GM18498 (cell line): Measurements from ENCODE around the gene CRLF2.
"Not testable (repeated sequence)": the region's sequence is repeated elsewhere in the genome, so short reads cannot be mapped to it uniquely, and the experiment has no call there.

Source experiments
- ATAC-seq: cut with Tn5 transposase; IDR thresholded peaks from one replicate; pipeline ENCODE4 v1.9.1; 2021; ENCODE audit warnings: mild to moderate bottlenecking, moderate library complexity; ENCODE audit not compliant: unreplicated experiment

CRLF2 gene

DNA sequence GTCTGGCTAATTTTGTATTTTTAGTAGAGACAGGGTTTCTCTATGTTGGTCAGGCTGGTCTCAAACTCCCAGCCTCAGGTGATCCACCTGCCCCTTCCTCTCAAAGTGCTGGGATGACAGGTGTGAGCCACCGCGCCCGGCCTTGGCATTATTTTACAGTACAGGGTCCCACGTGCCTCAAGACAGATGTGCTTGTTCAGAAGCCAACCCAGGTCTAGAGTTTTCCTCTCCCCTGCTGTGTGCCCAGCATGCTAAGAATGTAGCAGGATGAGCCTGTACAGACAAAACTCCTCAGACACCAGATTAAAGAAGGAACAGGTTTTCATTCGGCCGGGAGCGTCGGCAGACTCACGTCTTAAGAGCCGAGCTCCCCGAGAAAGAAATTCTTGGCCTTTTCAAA is 42.2 kb downstream of the CRLF2 start:
- ATAC-seq = no peak

DNA sequence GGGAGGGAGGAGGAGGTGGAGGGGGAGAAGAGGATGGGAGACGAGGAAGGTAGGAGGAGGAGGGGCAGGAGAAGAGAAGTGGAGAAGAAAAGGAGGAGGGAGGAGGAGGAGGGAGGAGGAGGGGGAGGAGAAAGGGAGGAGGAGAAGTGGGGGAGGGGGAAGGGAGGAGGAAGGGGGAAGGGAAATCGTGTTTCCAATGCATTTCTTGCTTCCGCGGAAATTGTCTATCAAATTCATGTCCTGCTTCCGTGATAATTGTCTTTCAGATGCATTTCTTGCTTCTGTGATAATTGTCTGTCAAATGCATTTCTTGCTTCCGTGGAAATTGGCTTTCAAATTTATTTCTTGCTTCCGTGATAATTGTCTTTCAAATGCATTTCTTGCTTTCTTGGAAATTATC is 43.3 kb downstream of the CRLF2 start:
- ATAC-seq = no peak

GRCh38 chrX:1167918-1168481 is 44.4 kb downstream of the CRLF2 start:
- no peak for ATAC-seq

- ATAC-seq = no peak
Measured at GRCh38 chrX:1167466-1167865, 45.0 kb downstream of the CRLF2 start.

- ATAC-seq = no peak
Measured at GRCh38 chrX:1165535-1166196, 46.8 kb downstream of the CRLF2 start.

DNA sequence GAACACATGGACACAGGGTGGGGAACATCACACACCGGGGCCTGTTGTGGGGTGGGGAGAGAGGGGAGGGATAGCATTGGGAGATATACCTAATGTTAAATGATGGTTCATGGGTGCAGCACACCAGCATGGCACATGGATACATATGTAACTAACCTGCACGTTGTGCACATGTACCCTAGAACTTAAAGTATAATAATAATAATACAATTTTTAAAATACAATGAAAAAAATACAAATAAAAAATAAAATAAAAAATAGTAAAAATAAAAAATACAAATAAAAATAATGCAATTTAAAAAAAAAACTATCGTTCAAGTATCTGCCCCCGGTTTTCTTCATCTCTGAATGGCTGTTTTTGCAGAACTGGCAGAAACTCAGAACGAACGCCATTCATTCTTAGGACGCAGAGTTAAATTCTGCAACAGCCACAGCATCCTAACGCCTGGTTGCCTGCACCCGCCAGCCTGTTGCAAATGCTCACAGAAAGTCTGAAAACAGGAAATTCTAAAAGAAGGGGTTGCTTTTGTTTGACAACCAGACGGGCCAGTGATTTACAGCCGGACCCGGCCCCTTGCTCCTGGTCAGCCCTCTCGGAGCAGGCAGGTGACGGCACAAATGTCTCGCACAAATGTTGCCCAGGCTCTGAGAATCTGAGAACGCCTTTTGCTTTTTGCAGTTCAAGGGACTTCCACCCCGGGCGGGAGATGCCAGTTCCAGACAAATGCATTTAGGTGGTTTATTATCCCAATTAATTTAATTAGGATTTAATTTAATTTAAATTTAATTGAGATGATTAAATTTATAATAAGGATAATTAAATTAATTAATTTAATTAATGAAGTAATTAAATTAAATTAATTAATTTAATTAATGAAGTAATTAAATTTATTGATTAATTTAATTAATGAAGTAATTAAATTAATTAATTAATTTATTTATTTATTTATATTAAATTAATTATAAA is 47.8 kb downstream of the CRLF2 start:
- ATAC-seq = no peak

DNA sequence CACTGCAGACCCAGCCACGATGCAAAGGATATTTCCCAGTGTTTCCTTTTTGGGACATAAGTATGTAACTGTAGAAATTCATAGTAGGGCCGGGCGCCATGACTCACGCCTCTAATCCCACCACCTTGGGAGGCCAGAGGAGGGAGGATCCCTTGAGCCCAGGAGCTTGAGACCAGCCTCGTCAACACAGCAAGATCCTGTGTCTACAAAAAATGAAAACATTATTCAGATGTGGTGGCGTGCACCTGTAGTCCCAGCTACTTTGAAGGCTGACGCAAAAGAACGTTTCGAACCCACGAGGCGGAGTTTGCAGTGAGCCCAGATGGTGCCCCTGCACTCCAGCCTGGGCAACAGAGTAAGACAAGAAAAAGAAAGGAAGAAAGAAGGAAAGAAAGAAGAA is 49.2 kb downstream of the CRLF2 start:
- ATAC-seq = no peak

GRCh38 chrX:1162119-1162916 is 50.1 kb downstream of the CRLF2 start:
- no peak for ATAC-seq

GRCh38 chrX:1159548-1159947 is 52.9 kb downstream of the CRLF2 start:
- no peak for ATAC-seq

DNA sequence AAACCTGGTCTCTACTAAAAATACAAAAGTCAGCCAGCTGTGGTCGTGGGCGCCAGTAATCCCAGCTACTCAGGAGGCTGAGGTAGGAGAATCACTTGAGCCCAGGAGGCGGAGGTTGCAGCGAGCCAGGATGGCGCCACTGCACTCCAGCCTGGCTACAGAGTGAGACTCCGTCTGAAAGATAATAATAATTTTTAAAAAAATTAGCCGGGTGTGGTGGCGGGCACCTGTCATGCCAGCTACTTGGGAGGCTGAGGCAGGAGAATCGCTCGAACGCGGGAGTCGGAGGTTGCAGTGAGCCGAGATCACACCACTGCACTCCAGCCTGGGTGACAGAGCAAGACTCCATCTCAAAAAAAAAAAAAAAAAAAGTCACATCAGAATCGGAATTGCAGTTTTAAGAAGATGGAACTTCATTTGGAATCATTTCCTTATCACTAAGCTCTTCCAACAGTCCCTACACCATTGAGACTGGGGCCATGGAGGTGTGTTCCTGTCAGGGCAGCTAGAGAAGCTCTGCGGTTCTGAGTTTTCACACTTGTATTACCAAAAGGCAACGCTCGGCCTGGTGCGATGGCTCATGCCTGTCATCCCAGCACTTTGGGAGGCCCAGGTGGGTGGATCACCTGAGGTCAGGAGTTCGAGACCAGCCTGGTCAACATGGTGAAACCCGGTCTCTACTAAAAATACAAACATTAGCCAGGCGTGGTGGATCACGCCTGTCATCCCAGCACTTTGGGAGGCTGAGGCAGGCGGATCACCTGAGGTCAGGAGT is 55.6 kb downstream of the CRLF2 start:
- not testable (repeated sequence) for ATAC-seq

DNA sequence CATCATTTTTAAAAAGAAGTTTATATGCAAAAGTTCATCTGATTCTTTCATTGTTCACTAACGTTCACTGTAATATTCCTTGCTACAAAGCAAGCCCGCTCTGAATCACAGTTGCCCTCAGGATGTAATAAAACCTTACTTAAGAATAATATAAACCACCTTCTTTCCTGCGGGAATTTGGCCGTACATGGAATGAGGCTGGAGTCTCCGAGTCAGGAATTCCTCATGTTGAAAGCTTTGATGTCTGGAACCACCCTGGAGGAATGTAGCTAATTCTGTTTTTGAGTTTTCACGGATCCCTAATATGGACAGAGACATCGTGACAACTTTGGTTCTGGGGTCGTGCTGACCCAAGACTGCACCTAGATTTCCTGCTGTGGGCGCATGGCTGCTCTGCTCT is 58.5 kb downstream of the CRLF2 start:
- no peak for ATAC-seq

- ATAC-seq = no peak
Measured at GRCh38 chrX:1152090-1152489, 60.4 kb downstream of the CRLF2 start.

DNA sequence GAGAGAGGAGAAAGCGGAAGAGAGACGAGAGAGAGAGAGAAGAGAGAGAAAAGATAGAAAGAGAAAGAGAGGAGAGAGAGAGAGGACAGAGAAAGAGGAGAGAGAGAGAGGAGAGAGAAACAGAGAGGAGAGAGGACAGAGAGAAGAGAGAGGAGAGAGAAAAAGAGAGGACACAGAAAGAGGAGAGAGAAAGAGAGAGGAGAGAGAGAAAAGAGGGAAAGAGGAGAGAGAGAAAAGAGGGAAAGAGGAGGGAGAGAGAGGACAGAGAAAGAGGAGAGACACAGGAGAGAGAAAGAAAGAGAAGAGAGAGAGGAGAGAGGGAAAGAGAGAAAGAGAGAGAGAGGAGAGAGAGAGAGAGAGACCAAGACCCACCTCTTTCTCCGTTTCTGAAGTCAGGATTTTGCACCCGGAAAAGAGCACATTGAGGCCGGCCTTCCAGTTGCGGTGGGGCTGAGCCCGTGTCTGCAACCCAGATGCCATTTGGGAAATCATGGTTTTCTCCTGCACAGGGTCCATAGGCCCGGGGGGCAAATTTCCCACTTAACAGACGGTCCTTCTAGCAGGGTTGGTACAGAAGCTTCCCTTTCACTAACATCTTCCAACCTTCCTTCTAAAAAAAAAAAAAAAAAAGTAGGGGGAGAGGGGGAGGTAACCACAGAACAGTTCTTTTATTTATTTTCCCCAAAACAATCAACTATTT is 60.9 kb downstream of the CRLF2 start:
- ATAC-seq = no peak

- ATAC-seq = no peak
Measured at GRCh38 chrX:1150569-1151347, 61.7 kb downstream of the CRLF2 start.

DNA sequence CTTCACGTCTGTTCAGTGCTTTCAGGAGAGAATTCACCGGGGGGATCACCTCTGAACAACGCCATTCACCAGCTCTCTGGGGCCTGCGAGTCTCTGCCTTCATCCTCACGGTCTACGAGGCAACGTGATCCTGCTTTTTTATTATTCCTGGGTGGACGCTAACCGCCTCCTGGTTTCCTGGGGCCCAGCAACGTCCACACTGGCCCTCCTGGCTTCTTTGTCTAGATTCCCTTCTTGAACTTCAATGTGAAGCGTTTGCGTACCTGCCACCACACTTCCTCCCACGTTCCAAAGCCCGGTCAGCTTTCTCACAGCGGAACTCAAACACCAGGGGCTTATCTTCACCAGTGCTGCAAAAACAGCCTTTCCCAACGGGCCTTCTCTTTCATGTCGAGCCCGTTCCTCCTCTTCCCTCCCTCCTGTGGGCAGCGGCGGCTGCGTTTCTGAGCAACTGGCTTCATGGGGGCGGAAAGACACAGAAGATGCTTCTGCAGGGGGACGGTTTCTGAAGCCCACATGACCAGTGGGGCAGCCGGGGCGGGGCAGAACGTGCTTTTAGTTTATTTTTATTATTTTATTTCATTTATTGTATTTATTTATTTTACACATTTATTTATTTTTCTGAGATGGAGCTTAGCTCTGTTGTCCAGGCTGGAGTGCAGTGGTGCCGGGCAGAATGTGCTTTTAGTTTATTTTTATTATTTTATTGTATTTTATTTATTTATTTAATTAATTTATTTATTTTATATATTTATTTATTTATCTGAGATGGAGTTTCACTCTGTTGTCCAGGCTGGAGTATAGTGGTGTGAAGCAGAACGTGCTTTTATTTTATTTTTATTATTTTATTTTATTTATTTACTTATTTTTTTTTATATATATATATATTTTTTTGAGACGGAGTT is 64.6 kb downstream of the CRLF2 start:
- ATAC-seq = no peak

DNA sequence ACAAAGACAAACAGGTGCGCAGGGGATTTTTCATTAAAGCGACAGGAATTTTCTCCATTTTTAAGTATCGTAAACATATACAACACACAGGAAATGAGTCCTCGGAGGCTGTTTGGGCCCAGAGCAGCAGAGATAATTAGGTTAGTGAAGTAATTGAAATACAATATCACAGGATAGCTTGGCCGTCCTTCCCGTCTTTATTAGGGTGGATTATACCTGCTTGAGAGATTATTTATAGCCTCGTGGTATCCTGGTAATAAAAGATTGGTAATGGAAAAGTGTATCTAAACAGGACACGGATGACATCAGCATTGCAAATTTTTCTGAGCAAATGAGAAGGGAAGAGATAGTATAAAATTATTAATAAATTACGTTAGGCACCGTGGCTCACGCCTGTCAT is 68.2 kb downstream of the CRLF2 start:
- no peak for ATAC-seq
